ENCODE results near the gene TOP3B.

- TF ChIP-seq CTCF (IDR thresholded peaks at IDR 0.05; ENCODE audit: low read depth, low read length, poor library complexity, severe bottlenecking), result no peak
- TF ChIP-seq EZH2phosphoT487 (IDR thresholded peaks at IDR 0.05; ENCODE audit: borderline replicate concordance, low read length), result no peak
Observed at GRCh38 chr22:21946262-21946925, 36.2 kb downstream of the TOP3B start.

Measured in DOHH2 (cell line).